Vagina (tissue), 2 donors: ENCODE results near the gene ERICH6B. TPM values are rescaled to one million over a fixed set of nuclear protein-coding genes. Genes with fewer than 3 reads are reported as not detected.
A peak's percentile ranks its signal among the peaks of the same experiment; 100 is the strongest.

Experiments
- DNase-seq, 2 donors: peaks; one replicate each; pipeline ENCODE4 v3.0.0-alpha.2; 2017; ENCODE audit errors: extremely low spot score in 2 of 2
- H3K27ac ChIP-seq: fragments of 200-600 bp; sonication (generic); one replicate; pipeline ENCODE4 v1.5.1; 2019
- H3K27me3 ChIP-seq: fragments of 200-600 bp; sonication (generic); one replicate; pipeline ENCODE4 v1.5.1; 2019
- H3K36me3 ChIP-seq, 2 donors: fragments of 200-600 bp; sonication (generic); one replicate each; pipeline ENCODE4 v1.5.1; 2017 to 2019
- H3K4me1 ChIP-seq: fragments of 200-600 bp; sonication (generic); one replicate; pipeline ENCODE4 v1.5.1; 2019
- H3K4me3 ChIP-seq, 2 donors: fragments of 200-600 bp; sonication (generic); 1 replicate in 1 of 2; 2 replicates in 1 of 2; pipeline ENCODE4 v1.5.1; 2016 to 2019
- H3K9me3 ChIP-seq: fragments of 200-600 bp; sonication (generic); one replicate; pipeline ENCODE4 v1.5.1; 2019
- POLR2A ChIP-seq, 2 donors: fragments of 450-650 bp; IDR thresholded peaks; one replicate each; pipeline ENCODE4 v1.6.1; 2017; ENCODE audit warnings: antibody characterized with exemption in 2 of 2, mild to moderate bottlenecking in 2 of 2, moderate library complexity in 2 of 2
- POLR2AphosphoS5 ChIP-seq, 2 donors: sonication (generic); formaldehyde crosslinking; IDR thresholded peaks; one replicate each; pipeline ENCODE4 v1.9.0; 2017; ENCODE audit warnings: antibody characterized with exemption in 2 of 2, mild to moderate bottlenecking in 2 of 2, low read depth in 1 of 2; ENCODE audit not compliant: insufficient read depth in 1 of 2
- intact Hi-C: fragments of 100-400 bp; cut with DNase I; formaldehyde crosslinking; loops from one replicate; pipeline ENCODE4 v1.15.1; 2023
- total RNA-seq: library from RNA; depleted of rRNA; stranded (reverse); fragments of >200 nt; gene quantifications from one replicate; pipeline ENCODE4 v1.2.3, GENCODE V29; 2016
- TF ChIP-seq, protein P1 (sequence below), 3 experiments: fragments of 450-650 bp in 2 of 3; fragments of 200-600 bp in 1 of 3; sonication (generic) in 1 of 3; IDR thresholded peaks; one replicate each; pipeline ENCODE4 v1.5.1; 2017 to 2019; ENCODE audit warnings: antibody characterized with exemption in 3 of 3, mild to moderate bottlenecking in 2 of 3, moderate library complexity in 2 of 3

ERICH6B gene
- total RNA-seq, 1 donor from 2014 or later = not detected

DNA sequence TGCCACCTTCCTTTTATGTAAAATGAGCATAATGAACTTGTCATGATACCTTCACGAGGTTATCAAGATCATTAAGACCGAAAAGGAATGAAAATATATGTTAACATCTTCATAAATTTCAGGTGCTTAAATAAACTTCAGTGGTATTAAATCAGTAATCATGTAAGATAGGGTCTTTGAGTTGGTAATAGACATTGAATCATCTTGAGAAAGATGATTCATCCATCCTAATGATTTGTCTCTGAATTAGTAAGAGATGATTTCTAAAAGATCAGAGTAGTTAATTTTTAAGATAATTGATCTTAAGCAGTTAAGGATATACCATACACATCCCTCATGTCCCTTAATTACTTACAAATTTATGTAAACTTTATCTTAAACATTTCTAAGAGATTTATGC lies 98.8 kb downstream of the ERICH6B start:
- Histone ChIP-seq H3K36me3 (peaks cover 3 to 69% of the 10 kb centered on the region in 2 donors), H3K27me3 (no peaks in the 10 kb centered on the region), H3K27ac (no peak overlapping the region), H3K9me3 (no peaks in the 10 kb centered on the region), H3K4me3 (no peak overlapping the region), H3K4me1 (no peaks in the 10 kb centered on the region)
- intact Hi-C loops = no loop called here
- TF ChIP-seq POLR2AphosphoS5 (IDR thresholded peaks at IDR 0.05; ENCODE audit: insufficient read depth in 1 of 2, low read depth in 1 of 2) = no peak
- TF ChIP-seq POLR2A (IDR thresholded peaks at IDR 0.05) = no peak
- TF ChIP-seq, protein P1, sequence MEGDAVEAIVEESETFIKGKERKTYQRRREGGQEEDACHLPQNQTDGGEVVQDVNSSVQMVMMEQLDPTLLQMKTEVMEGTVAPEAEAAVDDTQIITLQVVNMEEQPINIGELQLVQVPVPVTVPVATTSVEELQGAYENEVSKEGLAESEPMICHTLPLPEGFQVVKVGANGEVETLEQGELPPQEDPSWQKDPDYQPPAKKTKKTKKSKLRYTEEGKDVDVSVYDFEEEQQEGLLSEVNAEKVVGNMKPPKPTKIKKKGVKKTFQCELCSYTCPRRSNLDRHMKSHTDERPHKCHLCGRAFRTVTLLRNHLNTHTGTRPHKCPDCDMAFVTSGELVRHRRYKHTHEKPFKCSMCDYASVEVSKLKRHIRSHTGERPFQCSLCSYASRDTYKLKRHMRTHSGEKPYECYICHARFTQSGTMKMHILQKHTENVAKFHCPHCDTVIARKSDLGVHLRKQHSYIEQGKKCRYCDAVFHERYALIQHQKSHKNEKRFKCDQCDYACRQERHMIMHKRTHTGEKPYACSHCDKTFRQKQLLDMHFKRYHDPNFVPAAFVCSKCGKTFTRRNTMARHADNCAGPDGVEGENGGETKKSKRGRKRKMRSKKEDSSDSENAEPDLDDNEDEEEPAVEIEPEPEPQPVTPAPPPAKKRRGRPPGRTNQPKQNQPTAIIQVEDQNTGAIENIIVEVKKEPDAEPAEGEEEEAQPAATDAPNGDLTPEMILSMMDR (IDR thresholded peaks at IDR 0.05) = no peak
- no peak for DNase-seq

DNA sequence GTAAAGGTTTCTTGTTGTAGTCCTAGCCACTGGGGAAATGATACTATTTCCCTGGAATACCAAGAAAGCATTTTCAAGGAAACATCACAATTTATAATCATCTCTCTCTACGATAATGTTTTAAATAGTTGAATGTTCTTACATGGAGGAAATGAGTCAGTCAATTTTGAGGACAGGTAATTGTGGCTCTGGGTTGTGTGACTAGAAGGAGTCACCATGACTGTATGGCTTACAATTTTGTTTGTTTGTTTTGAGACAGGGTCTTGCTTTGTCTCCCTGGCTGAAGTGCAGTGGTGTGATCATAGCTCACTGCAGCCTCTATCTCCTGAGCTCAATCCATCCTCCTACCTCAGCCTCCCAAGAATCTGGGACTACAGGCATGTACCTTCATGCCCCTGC lies 103.4 kb downstream of the ERICH6B start:
- Histone ChIP-seq H3K27me3 (no peaks in the 10 kb centered on the region), H3K4me1 (no peaks in the 10 kb centered on the region), H3K9me3 (no peaks in the 10 kb centered on the region), H3K36me3 (peaks cover 4 to 55% of the 10 kb centered on the region in 2 donors), H3K27ac (no peak overlapping the region), H3K4me3 (no peak overlapping the region)
- intact Hi-C loops = no loop called here
- no peak for TF ChIP-seq POLR2AphosphoS5 (IDR thresholded peaks at IDR 0.05; ENCODE audit: insufficient read depth in 1 of 2, low read depth in 1 of 2)
- TF ChIP-seq, protein P1 (IDR thresholded peaks at IDR 0.05) = no peak
- no peak for TF ChIP-seq POLR2A (IDR thresholded peaks at IDR 0.05)
- DNase-seq = no peak

DNA sequence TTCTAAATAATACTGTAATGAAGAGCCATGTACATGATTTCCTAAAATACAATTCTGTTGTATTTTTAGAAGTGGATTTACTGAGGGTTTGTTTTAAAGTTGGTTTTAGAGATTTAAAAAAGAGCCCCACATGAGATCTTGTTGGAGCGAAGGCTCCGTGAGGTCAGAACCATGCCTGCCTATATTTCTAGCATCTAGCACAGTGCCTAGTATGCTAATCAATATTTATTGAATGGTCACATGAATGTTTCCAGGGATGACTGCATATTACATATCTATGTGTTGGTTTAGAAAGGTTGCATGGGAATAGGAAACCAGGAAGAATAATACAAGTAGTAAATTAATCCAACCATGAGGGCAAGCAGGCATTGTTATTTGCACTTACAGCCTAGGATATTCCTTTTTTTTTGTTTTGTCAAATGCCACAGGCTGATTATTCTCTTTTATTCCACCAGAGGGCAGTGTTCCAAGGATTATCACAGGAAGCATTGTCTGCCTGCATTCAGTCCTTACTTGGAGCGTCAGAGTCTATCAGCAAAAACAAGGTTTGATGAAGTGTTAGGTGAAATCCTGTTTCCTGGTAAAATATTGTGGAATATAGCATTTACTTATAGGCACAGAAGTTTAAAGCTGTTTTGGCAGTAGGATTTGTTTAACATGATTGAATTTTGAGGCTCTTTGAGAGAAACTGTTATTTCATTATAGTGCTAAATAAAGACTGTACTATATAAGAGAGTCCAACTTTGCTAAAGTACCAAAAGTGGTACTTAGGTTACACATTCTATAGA lies 104.0 kb downstream of the ERICH6B start:
- Histone ChIP-seq H3K27me3 (no peaks in the 10 kb centered on the region), H3K36me3 (peaks cover 4 to 53% of the 10 kb centered on the region in 2 donors), H3K4me3 (no peak overlapping the region), H3K27ac (no peak overlapping the region), H3K4me1 (no peaks in the 10 kb centered on the region), H3K9me3 (no peaks in the 10 kb centered on the region)
- intact Hi-C loops = no loop called here
- TF ChIP-seq POLR2AphosphoS5 (IDR thresholded peaks at IDR 0.05; ENCODE audit: insufficient read depth in 1 of 2, low read depth in 1 of 2) (peak in 1 of 2 donors; percentile 44), POLR2A (IDR thresholded peaks at IDR 0.05) (no peak)
- TF ChIP-seq, protein P1 (IDR thresholded peaks at IDR 0.05) = peak; percentile 77 to 92 (median 80)
- DNase-seq = no peak

DNA sequence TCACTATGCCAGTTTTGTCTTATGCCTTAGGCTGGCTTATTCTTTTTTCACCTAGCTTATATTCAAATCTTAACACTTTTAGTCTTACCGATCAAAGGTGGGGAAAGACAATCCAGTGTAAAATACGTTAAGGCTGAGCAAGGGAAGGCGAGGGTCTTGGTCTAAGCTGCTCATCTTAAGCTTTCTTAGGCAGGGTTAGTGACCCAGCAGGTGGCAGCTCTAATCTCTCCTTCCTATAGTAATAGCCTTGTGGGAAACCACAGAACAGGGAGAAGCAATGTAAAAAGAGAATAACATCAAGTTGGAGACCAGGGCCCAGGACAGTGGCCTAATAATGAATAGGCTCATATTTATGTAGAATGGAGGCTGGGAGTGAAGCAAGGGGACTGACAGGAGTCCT lies 104.9 kb downstream of the ERICH6B start:
- peaks cover 4 to 49% of the 10 kb centered on the region in 2 donors for H3K36me3 ChIP-seq
- no peaks in the 10 kb centered on the region for H3K27me3 ChIP-seq
- H3K9me3 ChIP-seq = no peaks in the 10 kb centered on the region
- intact Hi-C loops = no loop called here
- H3K4me1 ChIP-seq = no peaks in the 10 kb centered on the region
- H3K4me3 ChIP-seq = no peak overlapping the region
- no peak overlapping the region for H3K27ac ChIP-seq
- TF ChIP-seq, protein P1 (IDR thresholded peaks at IDR 0.05) = no peak
- TF ChIP-seq POLR2AphosphoS5 (IDR thresholded peaks at IDR 0.05; ENCODE audit: insufficient read depth in 1 of 2, low read depth in 1 of 2) (no peak), POLR2A (IDR thresholded peaks at IDR 0.05) (no peak)
- DNase-seq = no peak

DNA sequence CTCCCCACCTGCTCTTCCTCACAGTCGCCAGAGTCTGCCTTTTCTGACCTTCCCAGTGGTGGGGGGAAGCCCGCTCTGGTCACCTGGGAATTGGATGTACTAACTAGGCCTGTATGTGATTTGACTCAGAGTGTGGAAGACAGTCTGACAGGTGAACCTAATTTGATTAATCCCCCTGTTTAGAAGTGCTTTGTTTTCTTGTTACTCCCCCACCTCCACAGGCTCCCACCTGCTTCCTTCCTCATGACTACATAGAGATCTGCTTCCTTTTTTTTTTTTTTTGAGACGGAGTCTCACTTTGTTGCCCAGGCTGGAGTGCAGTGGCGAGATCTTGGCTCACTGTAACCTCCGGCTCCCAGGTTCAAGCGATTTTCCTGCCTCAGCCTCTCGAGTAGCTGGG lies 106.8 kb downstream of the ERICH6B start:
- Histone ChIP-seq H3K4me1 (no peaks in the 10 kb centered on the region), H3K27me3 (no peaks in the 10 kb centered on the region), H3K9me3 (no peaks in the 10 kb centered on the region), H3K36me3 (peaks cover 9 to 49% of the 10 kb centered on the region in 2 donors), H3K27ac (no peak overlapping the region), H3K4me3 (no peak overlapping the region)
- intact Hi-C loops = no loop called here
- TF ChIP-seq POLR2AphosphoS5 (IDR thresholded peaks at IDR 0.05; ENCODE audit: insufficient read depth in 1 of 2, low read depth in 1 of 2) (no peak), POLR2A (IDR thresholded peaks at IDR 0.05) (no peak)
- TF ChIP-seq, protein P1 (IDR thresholded peaks at IDR 0.05) = no peak
- DNase-seq = no peak
